Measurements from ENCODE around the gene LAMTOR4. TPM values are rescaled to one million over a fixed set of nuclear protein-coding genes. Genes with fewer than 3 reads are reported as not detected.

LAMTOR4 gene
- total RNA-seq, 2 donors from 2014 or later = 124 to 145 TPM

GRCh38 chr7:100200693-100201092 is 52.0 kb downstream of the LAMTOR4 start:
- Mint-ChIP-seq H3K27ac (no peak overlapping the region), H3K27me3 (peaks cover 2 to 8% of the 10 kb centered on the region in 2 donors), H3K4me3 (no peak overlapping the region), H3K9me3 (no peaks in the 10 kb centered on the region), H3K4me1 (ENCODE audit: low read depth in 2 of 2) (no peaks in the 10 kb centered on the region), H3K36me3 (no peaks in the 10 kb centered on the region)
- ATAC-seq (no peak), DNase-seq (ENCODE audit: low spot score) (no peak)

Other genes with a start within 250 kb of the LAMTOR4 start
- 10 to 100 TPM; 29.9 to 30.8 TPM for gene TRIM4, start 229.4 kb upstream of the LAMTOR4 start, total RNA-seq
- gene GJC3, start 219.3 kb upstream of the LAMTOR4 start, total RNA-seq = not detected
- gene AZGP1, start 172.9 kb upstream of the LAMTOR4 start, total RNA-seq = not detected
- gene ZKSCAN1, start 133.3 kb upstream of the LAMTOR4 start, total RNA-seq = 10 to 100 TPM; 64.9 to 70.6 TPM
- 10 to 100 TPM in 1 of 2 donors, 1 to 10 TPM in 1; 8.7 to 11.0 TPM for gene ZSCAN21, start 99.1 kb upstream of the LAMTOR4 start, total RNA-seq
- gene ZNF3, start 67.2 kb upstream of the LAMTOR4 start, total RNA-seq = 10 to 100 TPM; 19.6 to 33.6 TPM
- 10 to 100 TPM; 81.8 to 88.8 TPM for gene COPS6, start 59.9 kb upstream of the LAMTOR4 start, total RNA-seq
- 100 to 1,000 TPM; 248 to 526 TPM for gene MCM7, start 47.5 kb upstream of the LAMTOR4 start, total RNA-seq
- gene AP4M1, start 47.3 kb upstream of the LAMTOR4 start, total RNA-seq = 10 to 100 TPM in 1 of 2 donors, 1 to 10 TPM in 1; 8.9 to 16.9 TPM
- 10 to 100 TPM; 46.3 to 69.1 TPM for gene TAF6, start 29.6 kb upstream of the LAMTOR4 start, total RNA-seq
- 10 to 100 TPM; 17.5 to 19.1 TPM for gene CNPY4, start 29.3 kb upstream of the LAMTOR4 start, total RNA-seq
- gene MBLAC1, start 22.0 kb upstream of the LAMTOR4 start, total RNA-seq = 1 to 10 TPM; 3.4 to 6.5 TPM
- gene TRAPPC14, start 9.8 kb downstream of the LAMTOR4 start, total RNA-seq = 10 to 100 TPM; 46.2 to 52.7 TPM
- gene GAL3ST4, start 19.7 kb downstream of the LAMTOR4 start, total RNA-seq = 1 to 10 TPM in 1 of 2 donors, under 1 TPM in 1; 0.57 to 1.1 TPM
- gene GPC2, start 28.5 kb downstream of the LAMTOR4 start, total RNA-seq = 1 to 10 TPM; 2.6 to 2.7 TPM
- gene STAG3, start 29.0 kb downstream of the LAMTOR4 start, total RNA-seq = 10 to 100 TPM; 13.7 to 24.4 TPM
- gene PVRIG, start 71.0 kb downstream of the LAMTOR4 start, total RNA-seq = 10 to 100 TPM; 32.2 to 43.9 TPM
- gene SPDYE3, start 158.8 kb downstream of the LAMTOR4 start, total RNA-seq = not detected
- gene PILRB, start 209.2 kb downstream of the LAMTOR4 start, total RNA-seq = 10 to 100 TPM; 48.4 to 94.8 TPM
- 1 to 10 TPM; 3.7 to 6.8 TPM for gene PILRA, start 224.6 kb downstream of the LAMTOR4 start, total RNA-seq